Activated CD8-positive, alpha-beta T cell treated with anti-CD3 and anti-CD28 coated beads for 36 hours (primary cell): ENCODE measurements around the gene EEF1A2. TPM values are rescaled to one million over a fixed set of nuclear protein-coding genes. Genes with fewer than 3 reads are reported as not detected.

ENCODE experiments used
- ATAC-seq: fragments of 200-7000 bp; cut with Tn5 transposase; one replicate; pipeline ENCODE4 v1.10.0; 2021; ENCODE audit warnings: mild to moderate bottlenecking, moderate library complexity
- CTCF ChIA-PET: fragments of 350-600 bp; sonication (Branson Sonifier 250); formaldehyde crosslinking; loops from one replicate; lab custom pipeline; 2021; ENCODE audit warnings: antibody characterized with exemption; lab: Charles Lee
- POLR2A ChIA-PET: fragments of 350-600 bp; sonication (Branson Sonifier 250); formaldehyde crosslinking; loops from one replicate; lab custom pipeline; 2021; ENCODE audit warnings: antibody characterized with exemption; lab: Charles Lee
- DNase-seq: peaks from one replicate; pipeline ENCODE4 v3.0.0-alpha.2; 2020
- H3K27ac Mint-ChIP-seq: one replicate; pipeline ENCODE4 v1.8.0; 2021; ENCODE audit warnings: mild to moderate bottlenecking, mixed read lengths
- H3K27me3 Mint-ChIP-seq: one replicate; pipeline ENCODE4 v1.8.0; 2021; ENCODE audit warnings: mixed read lengths
- H3K36me3 Mint-ChIP-seq: one replicate; pipeline ENCODE4 v1.8.0; 2021; ENCODE audit warnings: low read depth, mixed read lengths
- H3K4me1 Mint-ChIP-seq: one replicate; pipeline ENCODE4 v1.8.0; 2021; ENCODE audit warnings: low read depth, mixed read lengths
- H3K4me3 Mint-ChIP-seq: one replicate; pipeline ENCODE4 v1.8.0; 2021; ENCODE audit warnings: mild to moderate bottlenecking, moderate library complexity, mixed read lengths
- H3K9me3 Mint-ChIP-seq: one replicate; pipeline ENCODE4 v1.8.0; 2021; ENCODE audit warnings: mixed read lengths
- intact Hi-C: fragments of 100-400 bp; cut with micrococcal nuclease; formaldehyde crosslinking; loops from one replicate; pipeline ENCODE4 v1.10.0; 2022
- total RNA-seq, 2 experiments: library from RNA; stranded (reverse); gene quantifications; one replicate each; pipeline ENCODE4 v1.2.3, GENCODE V29; 2021
- TF ChIP-seq, protein P1 (sequence below): fragments of 200-600 bp; IDR thresholded peaks from one replicate; pipeline ENCODE4 v1.8.0; 2022; ENCODE audit warnings: antibody characterized with exemption, mild to moderate bottlenecking

EEF1A2 gene
- total RNA-seq, 2 experiments from 2014 or later: 1.4 to 2.2 TPM

DNA sequence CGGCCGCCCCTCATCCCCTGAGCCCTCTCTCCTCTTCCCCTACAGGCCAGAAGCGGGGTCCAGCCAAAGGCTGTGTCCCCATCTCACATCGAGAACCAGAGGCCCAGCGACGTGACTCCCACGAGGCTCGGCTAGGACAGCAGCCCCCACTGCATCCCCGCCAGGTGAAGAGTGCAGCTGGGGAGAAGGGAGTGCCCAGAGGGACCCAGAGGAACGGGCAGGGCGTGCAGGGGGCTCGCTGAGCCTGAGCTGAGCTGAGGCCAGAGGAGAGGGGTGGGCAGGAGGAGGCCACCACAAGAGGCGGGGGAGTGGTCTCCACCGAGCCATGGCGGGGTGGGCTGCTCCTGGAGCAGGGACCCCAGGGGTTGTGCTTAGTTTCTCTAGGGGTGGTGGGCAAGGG, 59.0 kb downstream of the EEF1A2 start:
- DNase-seq (no peak), ATAC-seq (no peak)
- TF ChIP-seq, protein P1, sequence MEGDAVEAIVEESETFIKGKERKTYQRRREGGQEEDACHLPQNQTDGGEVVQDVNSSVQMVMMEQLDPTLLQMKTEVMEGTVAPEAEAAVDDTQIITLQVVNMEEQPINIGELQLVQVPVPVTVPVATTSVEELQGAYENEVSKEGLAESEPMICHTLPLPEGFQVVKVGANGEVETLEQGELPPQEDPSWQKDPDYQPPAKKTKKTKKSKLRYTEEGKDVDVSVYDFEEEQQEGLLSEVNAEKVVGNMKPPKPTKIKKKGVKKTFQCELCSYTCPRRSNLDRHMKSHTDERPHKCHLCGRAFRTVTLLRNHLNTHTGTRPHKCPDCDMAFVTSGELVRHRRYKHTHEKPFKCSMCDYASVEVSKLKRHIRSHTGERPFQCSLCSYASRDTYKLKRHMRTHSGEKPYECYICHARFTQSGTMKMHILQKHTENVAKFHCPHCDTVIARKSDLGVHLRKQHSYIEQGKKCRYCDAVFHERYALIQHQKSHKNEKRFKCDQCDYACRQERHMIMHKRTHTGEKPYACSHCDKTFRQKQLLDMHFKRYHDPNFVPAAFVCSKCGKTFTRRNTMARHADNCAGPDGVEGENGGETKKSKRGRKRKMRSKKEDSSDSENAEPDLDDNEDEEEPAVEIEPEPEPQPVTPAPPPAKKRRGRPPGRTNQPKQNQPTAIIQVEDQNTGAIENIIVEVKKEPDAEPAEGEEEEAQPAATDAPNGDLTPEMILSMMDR: no peak
- CTCF ChIA-PET: no interaction called here
- Mint-ChIP-seq H3K4me1 (peaks cover 28% of the 10 kb centered on the region), H3K27me3 (peaks cover 13% of the 10 kb centered on the region), H3K27ac (no peak overlapping the region), H3K36me3 (no peaks in the 10 kb centered on the region), H3K4me3 (no peak overlapping the region), H3K9me3 (peaks cover 2% of the 10 kb centered on the region)
- POLR2A ChIA-PET: no interaction called here
- intact Hi-C loops: no loop called here

DNA sequence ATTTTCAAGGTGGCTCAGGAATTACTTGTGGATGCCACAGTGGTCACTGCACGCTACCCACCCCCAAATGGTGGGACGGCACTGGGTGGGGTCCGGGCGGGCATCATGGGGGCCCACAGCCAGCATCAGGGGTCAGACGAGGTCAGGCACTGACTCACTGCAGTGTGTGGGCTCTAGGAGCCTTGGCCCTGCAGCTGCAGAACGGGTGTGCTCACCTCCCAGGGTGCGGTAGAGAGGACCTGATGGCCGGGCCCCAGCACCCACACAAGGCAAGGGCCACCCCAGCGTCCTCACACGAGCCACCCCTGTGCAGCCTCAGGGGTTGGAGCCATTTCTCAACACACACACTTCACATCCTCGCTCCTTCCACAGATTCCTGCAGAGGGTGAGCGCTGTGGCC, 60.8 kb downstream of the EEF1A2 start:
- H3K4me1 Mint-ChIP-seq: peaks cover 33% of the 10 kb centered on the region
- intact Hi-C loops: no loop called here
- peaks cover 2% of the 10 kb centered on the region for H3K9me3 Mint-ChIP-seq

More for the DNA sequence above, 60.8 kb downstream of the EEF1A2 start:
- ATAC-seq (no peak), DNase-seq (no peak)
- Mint-ChIP-seq H3K36me3 (no peaks in the 10 kb centered on the region), H3K27me3 (peaks cover 13% of the 10 kb centered on the region), H3K4me3 (no peak overlapping the region), H3K27ac (no peak overlapping the region)
- ChIA-PET POLR2A (no interaction called here), CTCF (interaction anchor here (1.5 kb wide), 1 partner anchor 58 kb away, joined by 4 read pairs; no protein-coding TSS in a partner anchor)
- TF ChIP-seq, protein P1: no peak

Other genes starting within 250 kb of the EEF1A2 start
- gene NKAIN4, start 244.6 kb downstream of the EEF1A2 start, total RNA-seq: not detected
- 10 to 100 TPM; 71.3 to 75.0 TPM for gene ARFGAP1, start 226.3 kb downstream of the EEF1A2 start, total RNA-seq
- gene COL20A1, start 205.9 kb downstream of the EEF1A2 start, total RNA-seq: under 1 TPM in 1 of 2 experiments, not detected in 1; 0.04 TPM
- gene CHRNA4, start 137.7 kb downstream of the EEF1A2 start, total RNA-seq: not detected
- gene KCNQ2, start 26.4 kb downstream of the EEF1A2 start, total RNA-seq: not detected
- 100 to 1,000 TPM; 193 to 226 TPM for gene PPDPF, start 21.7 kb upstream of the EEF1A2 start, total RNA-seq
- under 1 TPM in 1 of 2 experiments, not detected in 1; 0.18 TPM for gene PTK6, start 38.3 kb upstream of the EEF1A2 start, total RNA-seq
- not detected for gene SRMS, start 48.7 kb upstream of the EEF1A2 start, total RNA-seq
- under 1 TPM; 0.23 to 0.27 TPM for gene FNDC11, start 55.1 kb upstream of the EEF1A2 start, total RNA-seq
- gene HELZ2, start 75.2 kb upstream of the EEF1A2 start, total RNA-seq: 10 to 100 TPM; 14.3 to 17.6 TPM
- 10 to 100 TPM; 16.2 to 16.3 TPM for gene GMEB2, start 128.0 kb upstream of the EEF1A2 start, total RNA-seq
- gene STMN3, start 154.3 kb upstream of the EEF1A2 start, total RNA-seq: 10 to 100 TPM; 17.8 to 18.4 TPM
- gene RTEL1, start 159.2 kb upstream of the EEF1A2 start, total RNA-seq: 10 to 100 TPM; 37.4 to 39.1 TPM
- gene TNFRSF6B, start 197.6 kb upstream of the EEF1A2 start, total RNA-seq: not detected
- gene ARFRP1, start 208.9 kb upstream of the EEF1A2 start, total RNA-seq: 10 to 100 TPM; 41.7 to 44.2 TPM
- 10 to 100 TPM; 22.4 to 22.5 TPM for gene ZGPAT, start 209.0 kb upstream of the EEF1A2 start, total RNA-seq
- gene LIME1, start 237.6 kb upstream of the EEF1A2 start, total RNA-seq: 10 to 100 TPM; 15.5 to 16.8 TPM
- gene SLC2A4RG, start 240.7 kb upstream of the EEF1A2 start, total RNA-seq: 10 to 100 TPM; 38.5 to 39.8 TPM